Vagina (tissue), 2 donors: Measurements from ENCODE around the gene MORF4L1.

Source experiments
- POLR2A ChIP-seq, 2 donors: fragments of 450-650 bp; IDR thresholded peaks; one replicate each; pipeline ENCODE4 v1.6.1; 2017; ENCODE audit warnings: antibody characterized with exemption in 2 of 2, mild to moderate bottlenecking in 2 of 2, moderate library complexity in 2 of 2
- POLR2AphosphoS5 ChIP-seq, 2 donors: sonication (generic); formaldehyde crosslinking; IDR thresholded peaks; one replicate each; pipeline ENCODE4 v1.9.0; 2017; ENCODE audit warnings: antibody characterized with exemption in 2 of 2, mild to moderate bottlenecking in 2 of 2, low read depth in 1 of 2; ENCODE audit not compliant: insufficient read depth in 1 of 2
- TF ChIP-seq, protein P1 (sequence below), 3 experiments: fragments of 450-650 bp in 2 of 3; fragments of 200-600 bp in 1 of 3; sonication (generic) in 1 of 3; IDR thresholded peaks; one replicate each; pipeline ENCODE4 v1.5.1; 2017 to 2019; ENCODE audit warnings: antibody characterized with exemption in 3 of 3, mild to moderate bottlenecking in 2 of 3, moderate library complexity in 2 of 3

DNA sequence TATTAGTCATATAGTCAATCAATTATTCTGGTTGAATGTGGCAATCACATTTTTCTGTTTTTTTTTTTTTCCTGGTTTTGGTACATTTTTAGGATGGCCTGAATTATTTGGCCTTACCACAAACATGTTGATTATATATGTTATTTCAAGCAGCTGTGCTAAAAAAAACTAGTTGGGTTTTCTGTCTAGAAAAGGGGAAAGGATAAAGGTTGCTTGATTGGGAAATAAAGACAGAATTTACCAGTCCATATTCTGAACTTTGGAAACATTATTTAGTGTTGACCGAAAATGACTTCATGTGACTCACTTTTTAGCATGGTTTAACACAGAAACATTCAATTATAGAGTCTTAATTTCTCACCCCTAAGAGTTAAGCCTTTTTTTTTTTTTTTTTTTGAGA, 8.1 kb downstream of the MORF4L1 start:
- TF ChIP-seq, protein P1, sequence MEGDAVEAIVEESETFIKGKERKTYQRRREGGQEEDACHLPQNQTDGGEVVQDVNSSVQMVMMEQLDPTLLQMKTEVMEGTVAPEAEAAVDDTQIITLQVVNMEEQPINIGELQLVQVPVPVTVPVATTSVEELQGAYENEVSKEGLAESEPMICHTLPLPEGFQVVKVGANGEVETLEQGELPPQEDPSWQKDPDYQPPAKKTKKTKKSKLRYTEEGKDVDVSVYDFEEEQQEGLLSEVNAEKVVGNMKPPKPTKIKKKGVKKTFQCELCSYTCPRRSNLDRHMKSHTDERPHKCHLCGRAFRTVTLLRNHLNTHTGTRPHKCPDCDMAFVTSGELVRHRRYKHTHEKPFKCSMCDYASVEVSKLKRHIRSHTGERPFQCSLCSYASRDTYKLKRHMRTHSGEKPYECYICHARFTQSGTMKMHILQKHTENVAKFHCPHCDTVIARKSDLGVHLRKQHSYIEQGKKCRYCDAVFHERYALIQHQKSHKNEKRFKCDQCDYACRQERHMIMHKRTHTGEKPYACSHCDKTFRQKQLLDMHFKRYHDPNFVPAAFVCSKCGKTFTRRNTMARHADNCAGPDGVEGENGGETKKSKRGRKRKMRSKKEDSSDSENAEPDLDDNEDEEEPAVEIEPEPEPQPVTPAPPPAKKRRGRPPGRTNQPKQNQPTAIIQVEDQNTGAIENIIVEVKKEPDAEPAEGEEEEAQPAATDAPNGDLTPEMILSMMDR (IDR thresholded peaks at IDR 0.05): no peak
- TF ChIP-seq POLR2A (IDR thresholded peaks at IDR 0.05) (no peak), POLR2AphosphoS5 (IDR thresholded peaks at IDR 0.05; ENCODE audit: insufficient read depth in 1 of 2, low read depth in 1 of 2) (no peak)
